Natural killer cell (primary cell): ENCODE results near the gene SRC. TPM values are rescaled to one million over a fixed set of nuclear protein-coding genes. Genes with fewer than 3 reads are reported as not detected.

ENCODE experiments used
- ATAC-seq, 3 donors: fragments of 150-1000 bp in 2 of 3; fragments of 200-7000 bp in 1 of 3; cut with Tn5 transposase; 1 replicate in 1 of 3; 2 replicates in 2 of 3; pipeline ENCODE4 v1.10.0; 2021; ENCODE audit warnings: mild to moderate bottlenecking in 2 of 3, moderate library complexity in 2 of 3
- DNase-seq, 2 donors: peaks; one replicate each; pipeline versions ENCODE4 v3.0.0 to v3.0.0-alpha.2; 2013 to 2021; ENCODE audit warnings: mixed read lengths in 1 of 2
- H3K27ac ChIP-seq: one replicate; pipeline ENCODE4 v1.5.1; 2013; ENCODE audit warnings: mild to moderate bottlenecking, low read length
- H3K27me3 ChIP-seq: one replicate; pipeline ENCODE4 v1.6.1; 2013; ENCODE audit warnings: low read length; ENCODE audit not compliant: control insufficient read depth, insufficient read depth
- H3K36me3 ChIP-seq: one replicate; pipeline ENCODE4 v1.6.1; 2013; ENCODE audit warnings: low read length; ENCODE audit not compliant: control insufficient read depth, insufficient read depth
- H3K4me1 ChIP-seq: one replicate; pipeline ENCODE4 v1.6.1; 2013; ENCODE audit warnings: low read length; ENCODE audit not compliant: control insufficient read depth, insufficient read depth
- H3K4me3 ChIP-seq: one replicate; pipeline ENCODE4 v1.5.1; 2013; ENCODE audit warnings: low read length
- H3K9me3 ChIP-seq: one replicate; pipeline ENCODE4 v1.6.1; 2013; ENCODE audit warnings: low read length; ENCODE audit not compliant: control insufficient read depth, insufficient read depth
- H3K27ac Mint-ChIP-seq, 2 donors: one replicate each; pipeline ENCODE4 v1.8.0; 2022; ENCODE audit warnings: mild to moderate bottlenecking in 2 of 2, mixed read lengths in 2 of 2, moderate library complexity in 1 of 2
- H3K27me3 Mint-ChIP-seq, 2 donors: one replicate each; pipeline ENCODE4 v1.8.0; 2022; ENCODE audit warnings: low read depth in 2 of 2, mixed read lengths in 2 of 2
- H3K36me3 Mint-ChIP-seq: one replicate; pipeline ENCODE4 v1.8.0; 2022; ENCODE audit warnings: mixed read lengths
- H3K4me1 Mint-ChIP-seq, 2 donors: one replicate each; pipeline ENCODE4 v1.8.0; 2022; ENCODE audit warnings: mixed read lengths in 2 of 2
- H3K4me3 Mint-ChIP-seq: one replicate; pipeline ENCODE4 v1.8.0; 2022; ENCODE audit warnings: mild to moderate bottlenecking, moderate library complexity, mixed read lengths
- H3K9me3 Mint-ChIP-seq, 2 donors: one replicate each; pipeline ENCODE4 v1.8.0; 2022; ENCODE audit warnings: mixed read lengths in 2 of 2
- CTCF ChIP-seq: fragments of 200-600 bp; IDR thresholded peaks from one replicate; pipeline ENCODE4 v1.8.0; 2022; ENCODE audit warnings: antibody characterized with exemption
- WGBS: methylation state at CpG from one replicate; pipeline ENCODE4 v1.1.7; 2013; ENCODE audit warnings: missing lambda C conversion rate; ENCODE audit not compliant: insufficient coverage; 5-methylcytosine and 5-hydroxymethylcytosine counted together
- intact Hi-C: fragments of 100-400 bp; cut with micrococcal nuclease; formaldehyde crosslinking; loops from one replicate; pipeline ENCODE4 v1.14.2; 2022
- total RNA-seq, 4 donors: library from RNA; stranded (reverse); fragments of 120-200 nt in 1 of 4; gene quantifications; one replicate each; pipeline versions ENCODE4 v1.2.3 to v1.2.4, GENCODE V29; 2013 to 2022

The SRC gene
- total RNA-seq, 3 donors from 2014 or later (not counting 1 experiment from before 2014, with no cell fraction given) = 2.3 to 15.6 (median 10.5) TPM

DNA sequence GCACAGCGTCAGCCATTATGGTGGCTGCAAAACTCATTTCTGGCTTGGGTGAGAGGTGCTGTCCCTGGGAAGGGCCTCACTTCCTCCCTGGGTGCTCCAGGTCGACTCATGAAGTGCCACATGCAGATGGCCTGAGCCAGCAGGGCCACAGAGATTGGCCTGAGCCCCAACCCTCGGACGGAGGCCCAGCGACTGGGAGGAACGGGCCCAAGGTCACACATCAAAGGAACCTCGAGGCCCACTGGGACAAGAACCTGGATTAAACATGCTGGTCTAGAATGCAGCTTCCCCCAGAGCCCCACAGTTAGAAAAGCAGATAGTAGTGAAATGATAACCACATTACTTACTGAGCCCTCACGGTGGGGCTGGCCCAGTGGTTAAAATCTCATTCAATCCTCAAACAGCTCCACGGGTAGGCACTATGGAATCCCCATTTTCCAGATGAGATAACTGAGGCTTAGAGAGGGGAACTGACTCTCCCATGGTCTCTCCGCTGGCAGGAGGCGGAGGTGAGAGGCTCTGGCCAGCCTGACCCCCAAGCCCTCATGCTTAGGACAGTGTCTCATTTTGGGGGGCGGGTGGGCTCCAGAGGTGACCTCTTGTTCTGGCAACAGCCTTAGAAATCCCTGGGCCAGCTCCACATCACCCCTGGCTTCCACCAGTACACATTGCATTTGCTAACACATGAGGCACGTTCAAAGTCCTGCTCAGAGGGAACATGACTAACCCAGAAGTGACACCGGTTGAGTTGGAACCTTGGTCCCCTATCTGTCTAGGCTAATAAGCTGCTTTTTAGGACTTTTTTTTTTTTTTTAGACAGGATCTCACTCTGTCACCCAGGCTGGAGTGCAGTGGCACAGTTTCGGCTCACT, 53.0 kb downstream of the SRC start:
- 82% methylated on average over 15 of the region's 15 CpGs for WGBS
- Histone ChIP-seq H3K27me3 (no peaks in the 10 kb centered on the region), H3K36me3 (no peaks in the 10 kb centered on the region), H3K4me3 (no peak overlapping the region), H3K4me1 (peaks cover 13% of the 10 kb centered on the region), H3K27ac (no peak overlapping the region), H3K9me3 (no peaks in the 10 kb centered on the region)
- DNase-seq (no peak), ATAC-seq (no peak)
- no peaks in the 10 kb centered on the region for H3K9me3 Mint-ChIP-seq
- no peak overlapping the region for H3K27ac Mint-ChIP-seq
- H3K36me3 Mint-ChIP-seq = no peaks in the 10 kb centered on the region
- no peaks in the 10 kb centered on the region for H3K27me3 Mint-ChIP-seq
- no peak for TF ChIP-seq CTCF
- no peak overlapping the region for H3K4me3 Mint-ChIP-seq
- H3K4me1 Mint-ChIP-seq = no peaks in the 10 kb centered on the region
- intact Hi-C loops = no loop called here

DNA sequence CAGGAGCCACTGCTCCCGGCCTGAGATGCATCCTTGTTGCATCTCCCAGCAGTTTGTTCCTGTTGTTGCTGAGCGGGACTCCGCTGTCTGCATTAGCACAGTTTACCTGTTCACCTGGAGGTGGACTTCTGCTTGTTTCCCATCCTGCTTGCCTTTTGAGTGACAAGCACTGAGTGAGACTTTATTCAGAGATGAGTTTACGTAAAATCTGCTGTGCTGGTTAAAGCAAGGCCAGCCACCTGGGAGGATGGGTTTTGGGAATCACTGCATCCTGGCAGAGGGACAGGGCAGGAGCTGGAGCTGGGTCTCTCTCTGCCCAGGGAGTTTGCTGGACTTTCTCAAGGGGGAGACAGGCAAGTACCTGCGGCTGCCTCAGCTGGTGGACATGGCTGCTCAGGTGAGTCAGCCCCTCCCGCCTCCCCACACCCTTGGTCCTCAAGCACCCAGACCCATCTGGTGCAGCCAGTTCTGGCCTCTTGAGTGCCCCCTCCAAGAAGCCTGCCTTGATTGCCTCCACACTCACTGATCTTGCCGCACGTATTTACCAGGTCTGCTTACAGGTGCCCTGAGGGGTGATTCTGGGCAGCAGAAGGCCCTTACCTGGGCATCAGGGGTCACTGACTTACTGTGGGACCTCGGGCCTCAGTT, 55.5 kb downstream of the SRC start:
- no peaks in the 10 kb centered on the region for H3K9me3 ChIP-seq
- TF ChIP-seq CTCF = no peak
- H3K4me1 Mint-ChIP-seq = peaks cover 5 to 10% of the 10 kb centered on the region in 2 donors
- ATAC-seq (no peak), DNase-seq (no peak)
- H3K4me1 ChIP-seq = peaks cover 5% of the 10 kb centered on the region
- no peaks in the 10 kb centered on the region for H3K9me3 Mint-ChIP-seq
- H3K27ac ChIP-seq = no peak overlapping the region
- H3K36me3 Mint-ChIP-seq = no peaks in the 10 kb centered on the region
- H3K4me3 ChIP-seq = no peak overlapping the region
- WGBS = 97% methylated on average over 9 of the region's 9 CpGs
- no peak overlapping the region for H3K27ac Mint-ChIP-seq
- peaks cover 9 to 15% of the 10 kb centered on the region in 2 donors for H3K27me3 Mint-ChIP-seq
- H3K36me3 ChIP-seq = no peaks in the 10 kb centered on the region
- no peak overlapping the region for H3K4me3 Mint-ChIP-seq
- peaks cover 2% of the 10 kb centered on the region for H3K27me3 ChIP-seq
- intact Hi-C loops = no loop called here

- intact Hi-C loops = no loop called here
- no peak for DNase-seq
- Mint-ChIP-seq H3K4me1 (peaks cover 9 to 15% of the 10 kb centered on the region in 2 donors), H3K9me3 (no peaks in the 10 kb centered on the region), H3K36me3 (no peaks in the 10 kb centered on the region), H3K27ac (no peak overlapping the region), H3K27me3 (peaks cover 9 to 15% of the 10 kb centered on the region in 2 donors), H3K4me3 (no peak overlapping the region)
- peaks cover 2% of the 10 kb centered on the region for H3K27me3 ChIP-seq
- H3K27ac ChIP-seq = no peak overlapping the region
- WGBS = 93% methylated on average over 30 of the region's 30 CpGs
- H3K4me1 ChIP-seq = peaks cover 8% of the 10 kb centered on the region
- H3K4me3 ChIP-seq = no peak overlapping the region
- no peaks in the 10 kb centered on the region for H3K9me3 ChIP-seq
- H3K36me3 ChIP-seq = no peaks in the 10 kb centered on the region
- no peak for ATAC-seq
- no peak for TF ChIP-seq CTCF
Measured at GRCh38 chr20:37401930-37402675, 56.2 kb downstream of the SRC start.
